NCI-H128 (cell line): ENCODE results near the gene CLK3.

Experiments
- DNase-seq: peaks from one replicate; lab custom pipeline; 2025; ENCODE audit not compliant: unreplicated experiment; lab: John Stamatoyannopoulos, UW

Gene CLK3

DNA sequence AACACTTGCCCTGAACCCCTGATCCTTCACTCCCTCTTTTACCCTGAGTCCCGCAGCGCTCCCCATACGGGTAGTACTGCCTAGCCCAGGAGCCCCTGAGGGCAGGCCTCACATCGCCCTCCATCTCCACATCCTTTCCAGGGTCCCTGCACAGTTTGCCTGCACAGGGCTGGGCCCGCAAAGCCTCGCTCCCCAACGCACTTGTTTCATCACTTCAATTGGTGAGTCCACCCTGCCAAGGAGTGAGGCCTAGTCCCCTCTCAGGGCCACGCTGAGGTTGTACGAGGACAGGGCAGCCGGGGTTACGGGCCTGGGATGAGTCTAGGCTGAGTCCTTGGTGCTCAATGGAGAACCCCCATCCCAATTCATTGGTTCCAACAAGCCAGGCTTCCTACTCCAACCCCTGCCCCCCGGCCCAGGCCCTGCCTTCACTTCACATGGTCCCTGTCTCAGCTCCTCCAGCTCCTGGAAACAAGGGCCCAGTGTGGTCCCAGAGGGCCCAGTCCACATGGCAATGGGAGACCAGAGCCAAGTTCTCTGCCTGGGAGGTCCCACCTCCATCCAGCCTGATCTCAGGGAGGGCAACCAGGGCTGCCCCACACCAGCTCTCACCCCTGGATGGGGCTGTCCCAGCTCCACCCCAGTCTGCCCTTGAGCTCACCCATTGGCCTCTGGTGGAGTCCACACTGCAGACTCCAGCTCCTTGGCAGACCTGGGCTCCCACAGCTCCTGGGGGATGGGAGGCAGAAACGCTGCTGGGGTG, 12.4 kb upstream of the CLK3 start:
- no peak for DNase-seq

DNA sequence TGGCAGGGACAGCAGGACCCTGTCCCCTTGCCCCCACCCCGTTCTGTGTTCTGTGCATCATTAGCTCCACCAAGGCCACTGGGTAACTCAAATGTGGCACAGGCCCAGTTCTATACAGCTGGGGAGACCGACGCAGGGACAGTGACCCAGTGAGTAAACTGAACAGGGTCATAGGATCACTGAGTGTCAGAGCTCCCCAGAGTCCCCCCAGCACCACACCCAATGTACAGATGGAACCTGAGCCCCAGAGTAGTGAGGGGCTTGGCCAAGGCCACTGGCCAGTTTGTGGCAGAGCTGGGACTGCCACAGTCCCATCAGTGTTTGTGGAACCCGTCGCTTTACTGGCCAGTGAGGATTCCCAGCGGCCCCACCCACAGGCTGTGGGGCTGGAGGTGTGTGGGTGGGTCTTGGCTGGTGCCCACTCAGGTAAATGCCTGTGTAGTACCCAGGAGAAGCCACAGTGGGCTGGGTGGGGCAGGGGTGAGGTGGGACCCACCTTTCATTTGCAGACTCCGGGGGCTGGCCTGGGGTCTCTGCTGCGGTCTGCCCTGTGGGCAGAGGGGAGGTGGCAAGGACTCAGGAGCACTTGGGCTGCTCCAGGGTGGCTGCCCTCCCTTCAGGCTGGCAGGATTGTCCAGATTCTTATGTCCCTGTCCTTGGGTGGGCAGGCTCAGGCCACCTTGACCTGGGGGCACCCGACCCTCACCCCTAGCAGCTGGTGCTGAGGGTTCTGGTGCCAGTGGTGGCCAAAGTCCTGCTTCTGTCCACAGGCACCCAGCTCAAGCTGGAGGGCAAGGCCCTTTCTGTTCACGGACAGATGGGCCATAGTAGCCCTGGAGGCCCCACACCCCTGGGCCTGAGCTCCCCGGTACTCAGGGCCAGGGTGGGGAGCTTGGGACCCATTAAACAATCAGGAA, 11.6 kb upstream of the CLK3 start:
- no peak for DNase-seq

DNA sequence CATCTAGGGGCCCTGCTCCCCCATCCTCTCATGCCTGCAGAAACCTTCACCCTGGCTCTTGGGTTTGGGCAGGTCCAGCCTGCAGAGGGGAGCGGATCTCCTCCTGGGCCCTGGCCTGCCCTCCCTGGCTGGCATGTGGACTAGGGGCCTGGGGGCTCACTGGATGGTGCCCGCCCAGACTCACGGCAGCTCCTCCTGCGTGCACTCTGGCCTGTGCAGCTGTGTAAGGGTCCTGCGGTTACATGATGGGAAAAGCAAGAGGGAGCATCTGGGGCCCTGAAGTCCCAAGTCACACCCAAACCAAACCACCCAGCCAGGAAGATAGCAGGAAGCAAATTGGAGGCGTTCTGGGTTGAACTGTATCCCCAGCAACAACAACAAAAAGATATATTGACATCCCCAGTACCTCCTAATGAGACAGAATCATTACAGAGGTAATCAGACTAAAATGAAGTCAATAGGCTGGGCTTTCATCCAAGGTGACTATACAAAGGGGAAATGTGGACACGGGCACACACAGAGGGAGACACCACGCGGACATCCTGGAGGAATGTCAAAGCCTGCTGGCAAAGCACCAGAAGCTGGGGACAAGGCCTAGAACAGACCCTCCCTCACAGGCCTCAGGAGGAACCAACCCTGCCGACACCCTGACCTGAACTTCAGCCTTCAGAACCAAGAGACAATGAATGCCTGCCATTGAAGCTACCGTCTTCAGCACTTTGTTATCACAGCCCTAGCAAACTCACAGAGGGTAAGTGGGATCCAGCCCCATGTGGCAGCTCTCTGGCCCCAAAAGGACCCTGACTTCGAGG, 10.4 kb upstream of the CLK3 start:
- DNase-seq = no peak

GRCh38 chr15:74605795-74606150, 9.9 kb upstream of the CLK3 start:
- no peak for DNase-seq

GRCh38 chr15:74608786-74609185, 6.8 kb upstream of the CLK3 start:
- DNase-seq = no peak

GRCh38 chr15:74609938-74610301, 5.7 kb upstream of the CLK3 start:
- no peak for DNase-seq

DNA sequence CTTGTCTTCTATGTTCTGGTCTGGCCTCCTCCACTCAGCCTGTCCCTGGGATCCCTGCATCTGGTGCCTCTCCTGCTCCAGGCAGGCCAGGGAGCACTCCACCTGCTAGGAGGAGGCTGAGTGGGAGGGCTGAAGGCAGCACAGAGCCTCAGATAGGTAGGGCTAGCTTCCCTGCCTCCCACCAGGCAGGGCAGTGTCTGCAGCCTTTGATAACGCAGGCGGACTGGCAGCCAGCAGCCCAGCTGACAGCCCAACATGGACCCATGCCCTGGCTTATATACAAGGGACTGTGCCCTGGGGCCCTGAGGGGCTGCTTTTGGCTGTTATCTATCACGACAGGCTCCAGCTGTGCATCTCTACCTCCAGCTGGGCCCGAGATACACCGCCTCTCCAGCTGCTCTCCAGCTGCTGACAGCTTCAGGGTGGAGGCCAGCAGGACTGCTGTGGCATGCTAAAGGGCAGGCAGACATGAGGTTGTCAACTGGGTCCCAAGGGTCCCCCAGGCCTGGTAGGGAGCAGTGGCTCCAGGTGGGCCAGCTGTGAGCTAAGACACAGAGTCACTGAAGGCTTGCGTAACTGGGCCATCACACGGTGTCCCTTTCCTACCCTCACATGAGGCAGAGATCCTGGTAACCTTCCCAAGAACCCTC, 5.2 kb upstream of the CLK3 start:
- no peak for DNase-seq

DNA sequence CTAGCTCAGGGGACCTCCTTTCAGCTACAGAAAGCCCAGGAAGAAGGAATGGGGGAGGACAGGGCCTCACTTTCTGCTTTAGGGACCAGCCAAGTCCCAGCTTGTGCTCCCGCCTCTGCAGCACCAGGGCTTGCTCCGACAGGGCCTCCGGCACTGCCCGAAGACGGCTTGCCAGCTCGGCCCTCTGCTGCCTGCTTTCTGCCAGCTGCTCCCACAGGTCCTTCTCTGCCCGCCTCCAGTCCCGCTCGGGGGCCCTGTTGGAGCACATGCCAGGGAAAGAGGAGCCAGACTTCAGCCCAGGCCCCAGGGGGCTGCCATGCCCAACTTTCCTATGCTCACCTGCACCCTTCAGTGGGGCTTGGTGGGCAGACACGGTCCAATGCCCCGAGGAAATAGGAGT, 4.3 kb upstream of the CLK3 start:
- DNase-seq = no peak

DNA sequence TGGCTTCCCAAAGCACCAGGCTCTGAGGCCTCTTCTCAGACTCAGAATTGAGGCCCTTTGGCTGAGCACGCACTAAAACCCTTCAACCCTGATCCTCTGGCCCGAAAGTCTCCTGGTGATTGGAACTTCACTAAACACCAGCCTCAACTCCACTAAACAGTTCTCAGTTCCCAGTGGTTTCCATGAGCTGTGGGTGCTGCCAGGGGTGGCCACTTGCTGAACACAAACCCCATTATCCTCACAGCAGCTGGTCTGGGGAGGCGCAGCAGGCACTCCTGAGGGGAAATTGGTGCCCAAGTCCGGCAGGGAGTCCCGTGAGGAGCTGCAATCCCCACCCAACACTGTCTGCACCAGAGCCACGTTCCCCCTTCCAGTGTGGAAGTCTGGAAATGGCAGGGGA, 3.8 kb upstream of the CLK3 start:
- DNase-seq = no peak

- no peak for DNase-seq
These were observed 3.0 kb upstream of the CLK3 start for GRCh38 chr15:74612677-74613076.

- DNase-seq = no peak
These were observed 2.3 kb upstream of the CLK3 start for GRCh38 chr15:74613089-74613952.

DNA sequence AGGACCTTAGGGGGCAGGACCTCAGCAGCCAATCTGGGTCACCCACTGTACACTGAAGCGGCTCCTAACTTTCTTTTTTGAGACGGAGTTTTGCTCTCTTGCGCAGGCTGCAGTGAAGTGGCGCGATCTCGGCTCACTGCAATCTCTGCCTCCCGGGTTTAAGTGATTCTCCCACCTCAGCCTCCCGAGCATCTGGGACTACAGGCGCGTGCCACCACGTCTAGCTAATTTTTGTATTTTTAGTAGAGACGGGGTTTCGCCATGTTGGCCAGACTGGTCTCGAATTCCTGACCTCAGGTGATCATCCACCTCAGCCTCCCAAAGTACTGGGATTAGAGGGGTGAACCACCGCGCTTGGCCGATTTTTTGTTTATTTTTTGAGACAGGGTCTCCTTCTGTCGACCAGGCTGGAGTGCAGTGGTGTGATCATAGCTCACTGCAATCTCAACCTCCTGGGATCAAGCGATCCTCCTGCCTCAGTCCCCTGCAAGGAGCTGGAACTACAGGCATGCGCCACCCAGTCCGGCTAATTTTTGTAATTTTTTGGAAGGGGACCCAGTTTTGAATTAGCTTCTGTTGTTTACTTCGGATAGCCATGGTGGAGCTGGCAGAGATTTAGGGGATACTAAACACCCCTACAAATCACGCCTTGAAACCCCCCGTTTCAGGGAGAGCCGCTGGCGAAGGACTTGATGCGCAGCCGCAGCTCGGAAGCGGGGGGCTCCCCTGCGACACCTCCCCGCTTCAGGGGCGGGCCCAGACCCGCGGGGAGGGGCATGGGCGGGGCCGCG, 1.5 kb upstream of the CLK3 start:
- no peak for DNase-seq

GRCh38 chr15:74614744-74615507, 710 bp upstream of the CLK3 start:
- DNase-seq = peak; percentile 35

DNA sequence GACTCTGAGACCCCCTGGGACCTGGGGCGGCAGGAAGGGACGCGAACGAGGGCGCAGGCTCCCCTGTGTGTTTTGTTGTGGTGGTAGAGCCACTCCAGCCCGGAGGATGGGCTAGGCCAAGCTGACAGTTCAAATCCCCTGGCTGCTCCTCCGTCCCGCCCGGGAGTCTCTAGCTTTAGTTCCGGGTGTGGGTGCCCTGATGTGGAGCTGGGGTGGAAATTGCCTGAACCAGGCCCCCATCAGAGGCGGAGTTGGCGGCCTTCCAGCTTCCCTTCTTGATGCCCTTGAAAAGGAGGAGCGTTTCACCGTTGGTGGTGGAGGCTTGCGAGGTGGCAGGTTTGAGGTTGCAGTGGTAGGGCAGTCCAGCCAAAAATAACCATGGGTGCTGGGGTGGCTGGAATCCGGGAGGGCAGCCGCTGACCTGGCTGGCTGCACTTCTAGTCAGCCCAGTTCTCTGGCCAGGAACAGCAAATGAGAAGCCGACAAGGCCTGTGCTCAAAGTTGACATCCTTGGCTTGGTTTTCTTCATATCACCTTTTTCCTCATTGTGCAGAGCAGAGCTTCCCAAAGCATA, 817 bp downstream of the CLK3 start:
- no peak for DNase-seq

DNA sequence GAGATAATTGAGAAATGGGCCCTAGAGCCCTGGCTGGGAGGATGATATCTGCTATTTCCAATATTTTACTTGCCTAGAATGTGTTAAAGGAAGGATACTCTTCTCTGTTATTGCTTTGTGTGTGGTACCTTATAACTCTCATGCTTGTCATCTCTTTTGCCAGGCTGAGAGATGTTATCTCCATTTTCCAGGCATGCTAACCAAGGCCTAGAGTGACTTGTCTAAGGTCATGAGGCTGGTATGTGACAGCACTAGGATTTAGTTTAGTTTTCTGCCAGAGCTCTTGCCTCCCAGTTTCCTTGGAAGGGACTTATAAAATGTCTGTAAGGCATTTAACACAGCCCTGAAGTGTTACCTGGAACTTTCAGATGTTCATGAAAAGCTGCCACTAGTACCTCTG, 1.4 kb downstream of the CLK3 start:
- no peak for DNase-seq

DNA sequence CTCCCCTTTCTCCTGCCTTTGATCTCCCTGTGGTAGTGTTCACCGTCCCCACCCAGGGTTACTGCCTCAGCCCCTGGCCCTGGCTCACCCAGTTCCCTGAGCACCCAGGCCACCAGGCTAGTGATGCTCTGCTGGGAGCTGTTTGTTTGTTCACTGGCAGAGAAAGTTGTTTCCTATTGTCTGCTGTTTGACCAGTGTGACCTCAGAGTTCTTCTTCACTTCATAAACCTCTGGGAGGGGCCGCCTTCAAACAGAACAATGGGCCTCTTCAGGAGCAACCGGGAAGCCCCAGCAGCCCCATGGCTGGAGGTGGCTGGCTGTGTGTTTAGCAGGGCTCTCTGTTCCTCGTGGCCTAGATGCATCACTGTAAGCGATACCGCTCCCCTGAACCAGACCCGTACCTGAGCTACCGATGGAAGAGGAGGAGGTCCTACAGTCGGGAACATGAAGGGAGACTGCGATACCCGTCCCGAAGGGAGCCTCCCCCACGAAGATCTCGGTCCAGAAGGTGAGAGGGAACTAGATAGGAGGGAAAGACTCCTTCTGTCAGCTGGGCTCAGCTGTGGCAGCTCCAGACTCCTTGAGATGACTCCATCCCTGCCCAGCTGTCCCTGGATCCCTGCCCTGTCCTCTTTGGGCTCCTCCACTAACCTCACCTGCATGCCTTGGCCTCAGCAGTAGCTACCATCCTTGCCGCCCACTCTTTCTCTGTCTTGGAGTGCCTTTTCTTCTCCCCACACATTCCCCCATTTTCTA, 3.4 kb downstream of the CLK3 start:
- no peak for DNase-seq

DNA sequence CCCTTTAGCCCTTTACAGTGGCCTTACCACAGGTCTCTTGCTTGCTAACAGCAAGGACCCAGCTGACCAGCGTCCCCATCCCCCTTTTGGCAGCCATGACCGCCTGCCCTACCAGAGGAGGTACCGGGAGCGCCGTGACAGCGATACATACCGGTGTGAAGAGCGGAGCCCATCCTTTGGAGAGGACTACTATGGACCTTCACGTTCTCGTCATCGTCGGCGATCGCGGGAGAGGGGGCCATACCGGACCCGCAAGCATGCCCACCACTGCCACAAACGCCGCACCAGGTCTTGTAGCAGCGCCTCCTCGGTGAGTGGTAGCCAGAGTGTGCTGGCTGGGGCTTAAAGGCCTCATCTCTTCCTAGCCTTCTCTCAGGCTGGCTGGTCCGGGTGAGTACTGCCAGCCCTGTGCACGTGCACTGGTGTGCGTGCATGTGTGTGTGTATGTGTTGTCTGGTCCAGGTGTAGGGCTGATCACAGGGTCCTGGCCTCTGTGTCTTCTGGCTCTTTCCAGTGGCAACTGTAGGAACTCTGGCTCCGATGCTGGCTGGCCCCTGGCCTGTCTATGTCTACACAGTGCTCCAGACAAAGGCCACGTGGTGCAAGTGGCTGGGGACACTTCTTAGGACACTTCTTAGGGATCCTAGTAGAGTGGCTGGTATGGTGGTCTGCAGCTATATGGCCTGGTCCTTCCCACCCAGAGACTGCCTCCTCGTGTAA, 4.4 kb downstream of the CLK3 start:
- no peak for DNase-seq
